ENCODE measurements around the gene COL16A1.

GRCh38 chr1:31609514-31610118 lies 94.2 kb downstream of the COL16A1 start:
- TF ChIP-seq, protein P1, sequence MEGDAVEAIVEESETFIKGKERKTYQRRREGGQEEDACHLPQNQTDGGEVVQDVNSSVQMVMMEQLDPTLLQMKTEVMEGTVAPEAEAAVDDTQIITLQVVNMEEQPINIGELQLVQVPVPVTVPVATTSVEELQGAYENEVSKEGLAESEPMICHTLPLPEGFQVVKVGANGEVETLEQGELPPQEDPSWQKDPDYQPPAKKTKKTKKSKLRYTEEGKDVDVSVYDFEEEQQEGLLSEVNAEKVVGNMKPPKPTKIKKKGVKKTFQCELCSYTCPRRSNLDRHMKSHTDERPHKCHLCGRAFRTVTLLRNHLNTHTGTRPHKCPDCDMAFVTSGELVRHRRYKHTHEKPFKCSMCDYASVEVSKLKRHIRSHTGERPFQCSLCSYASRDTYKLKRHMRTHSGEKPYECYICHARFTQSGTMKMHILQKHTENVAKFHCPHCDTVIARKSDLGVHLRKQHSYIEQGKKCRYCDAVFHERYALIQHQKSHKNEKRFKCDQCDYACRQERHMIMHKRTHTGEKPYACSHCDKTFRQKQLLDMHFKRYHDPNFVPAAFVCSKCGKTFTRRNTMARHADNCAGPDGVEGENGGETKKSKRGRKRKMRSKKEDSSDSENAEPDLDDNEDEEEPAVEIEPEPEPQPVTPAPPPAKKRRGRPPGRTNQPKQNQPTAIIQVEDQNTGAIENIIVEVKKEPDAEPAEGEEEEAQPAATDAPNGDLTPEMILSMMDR (IDR thresholded peaks at IDR 0.05; ENCODE audit: poor library complexity): no peak
- no peak for TF ChIP-seq EZH2phosphoT487 (IDR thresholded peaks at IDR 0.05; ENCODE audit: low read depth, severe bottlenecking, unreplicated experiment)
- no peak for TF ChIP-seq EZH2 (IDR thresholded peaks at IDR 0.05; ENCODE audit: borderline replicate concordance)

All from hepatocyte (in vitro differentiated cells).